Measurements from ENCODE around the gene TUBA4B.
"Not testable (repeated sequence)": the region's sequence is repeated elsewhere in the genome, so short reads cannot be mapped to it uniquely, and the experiment has no call there.

TUBA4B gene

DNA sequence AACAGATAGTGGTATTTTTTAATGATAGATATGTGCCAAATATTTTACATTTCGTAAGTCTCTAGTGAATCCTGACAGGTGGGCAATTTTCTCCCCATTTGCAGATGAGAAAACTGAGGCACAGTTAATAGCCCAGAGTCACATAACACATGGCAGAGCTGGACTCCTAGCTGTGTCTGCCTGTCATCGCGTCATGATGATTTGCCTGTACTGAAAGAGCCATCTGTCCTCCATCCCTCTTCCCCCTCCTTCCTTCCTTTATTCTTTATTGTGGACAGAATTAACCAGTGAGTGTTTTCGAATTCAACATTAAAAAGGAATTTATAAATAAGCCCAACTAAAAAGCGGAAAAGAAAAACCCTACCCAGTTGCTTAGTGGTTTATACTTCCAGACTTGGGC, 29.3 kb downstream of the TUBA4B start:
- no peak for DNase-seq (ENCODE audit: low read depth)
- peaks cover 43% of the 10 kb centered on the region for H3K36me3 ChIP-seq (ENCODE audit: control insufficient read depth, insufficient read depth, low read length, severe bottlenecking)

DNA sequence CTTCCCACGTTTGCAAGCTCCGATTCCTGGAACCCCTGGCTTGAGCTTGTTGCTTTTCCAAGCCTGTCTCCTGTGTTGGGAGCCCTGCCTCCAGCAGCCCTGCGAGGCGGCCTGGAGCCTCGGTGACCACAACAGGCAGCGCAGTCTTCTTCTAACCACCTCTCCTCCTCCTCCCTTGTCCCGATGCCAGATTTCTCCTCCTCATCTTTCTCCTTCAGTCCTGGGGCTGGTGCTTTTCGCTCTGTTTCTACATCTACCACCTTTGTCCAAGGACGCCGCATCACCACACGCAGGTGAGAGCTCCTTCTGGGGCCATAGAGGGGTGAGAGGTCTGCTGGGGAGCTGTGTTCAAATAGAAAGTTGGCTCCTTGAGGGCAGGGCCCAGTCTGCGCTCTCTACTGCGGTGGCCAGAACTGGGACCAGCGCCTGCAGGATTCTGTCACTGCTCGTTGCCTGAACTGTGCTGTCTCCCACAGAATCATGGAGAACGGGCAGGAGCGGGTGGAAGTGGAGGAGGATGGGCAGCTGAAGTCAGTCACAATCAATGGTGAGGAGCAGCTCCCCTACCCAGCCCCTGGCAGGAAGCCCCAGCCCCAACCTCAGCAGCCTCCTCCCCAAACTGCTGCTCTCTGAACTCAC, 30.0 kb downstream of the TUBA4B start:
- peaks cover 43% of the 10 kb centered on the region for H3K36me3 ChIP-seq (ENCODE audit: control insufficient read depth, insufficient read depth, low read length, severe bottlenecking)
- DNase-seq (ENCODE audit: low read depth), result no peak
- H3K4me3 ChIP-seq (ENCODE audit: low read length), result no peak overlapping the region
- H3K27me3 ChIP-seq (replicated peaks; ENCODE audit: control insufficient read depth, insufficient read depth, low read length), result no peaks in the 10 kb centered on the region
- H3K4me1 ChIP-seq (ENCODE audit: control insufficient read depth, insufficient read depth, low read length), result peaks cover 33% of the 10 kb centered on the region
- no peaks in the 10 kb centered on the region for H3K9me3 ChIP-seq (ENCODE audit: control insufficient read depth, low read length)
- H3K9ac ChIP-seq (ENCODE audit: low read length), result no peak overlapping the region

More for the DNA sequence above, 29.3 kb downstream of the TUBA4B start:
- no peaks in the 10 kb centered on the region for H3K27me3 ChIP-seq (replicated peaks; ENCODE audit: control insufficient read depth, insufficient read depth, low read length)
- H3K4me3 ChIP-seq (ENCODE audit: low read length), result no peak overlapping the region
- peaks cover 37% of the 10 kb centered on the region for H3K4me1 ChIP-seq (ENCODE audit: control insufficient read depth, insufficient read depth, low read length)
- no peaks in the 10 kb centered on the region for H3K9me3 ChIP-seq (ENCODE audit: control insufficient read depth, low read length)
- no peak overlapping the region for H3K9ac ChIP-seq (ENCODE audit: low read length)

DNA sequence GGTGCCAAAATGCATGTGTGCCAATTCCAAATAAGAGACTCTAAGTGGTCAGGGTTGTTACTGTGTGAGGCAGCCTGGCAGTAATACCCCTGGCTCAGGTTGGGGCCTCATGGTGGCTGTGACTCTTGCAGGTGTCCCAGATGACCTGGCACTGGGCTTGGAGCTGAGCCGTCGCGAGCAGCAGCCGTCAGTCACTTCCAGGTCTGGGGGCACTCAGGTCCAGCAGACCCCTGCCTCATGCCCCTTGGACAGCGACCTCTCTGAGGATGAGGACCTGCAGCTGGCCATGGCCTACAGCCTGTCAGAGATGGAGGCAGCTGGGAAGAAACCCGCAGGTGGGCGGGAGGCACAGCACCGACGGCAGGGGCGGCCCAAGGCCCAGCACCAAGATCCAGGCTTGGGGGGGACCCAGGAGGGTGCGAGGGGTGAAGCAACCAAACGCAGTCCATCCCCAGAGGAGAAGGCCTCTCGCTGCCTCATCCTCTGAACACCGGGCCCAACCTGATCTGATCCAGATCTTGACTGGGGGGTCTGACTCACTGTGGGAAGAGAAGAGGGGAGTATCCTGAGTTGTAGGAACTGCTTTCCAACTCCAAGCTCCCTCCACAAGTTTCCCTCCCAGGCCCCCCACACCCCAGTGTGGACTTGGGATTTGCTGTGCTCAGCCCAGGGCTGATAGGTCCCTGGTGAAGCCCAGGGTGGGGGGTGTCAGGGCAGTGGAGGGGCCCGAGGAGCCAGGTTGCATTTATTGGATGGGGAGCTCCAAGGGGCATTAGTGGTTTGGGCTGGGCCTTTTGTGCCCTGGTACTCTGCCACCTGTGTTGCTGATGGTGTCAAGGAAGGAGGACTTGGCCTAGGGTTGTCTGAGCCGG, 31.7 kb downstream of the TUBA4B start:
- no peaks in the 10 kb centered on the region for H3K9me3 ChIP-seq (ENCODE audit: control insufficient read depth, low read length)
- no peaks in the 10 kb centered on the region for H3K27me3 ChIP-seq (replicated peaks; ENCODE audit: control insufficient read depth, insufficient read depth, low read length)
- no peak overlapping the region for H3K4me3 ChIP-seq (ENCODE audit: low read length)
- peaks cover 43% of the 10 kb centered on the region for H3K36me3 ChIP-seq (ENCODE audit: control insufficient read depth, insufficient read depth, low read length, severe bottlenecking)
- DNase-seq (ENCODE audit: low read depth), result no peak
- no peak overlapping the region for H3K9ac ChIP-seq (ENCODE audit: low read length)
- peaks cover 30% of the 10 kb centered on the region for H3K4me1 ChIP-seq (ENCODE audit: control insufficient read depth, insufficient read depth, low read length)

DNA sequence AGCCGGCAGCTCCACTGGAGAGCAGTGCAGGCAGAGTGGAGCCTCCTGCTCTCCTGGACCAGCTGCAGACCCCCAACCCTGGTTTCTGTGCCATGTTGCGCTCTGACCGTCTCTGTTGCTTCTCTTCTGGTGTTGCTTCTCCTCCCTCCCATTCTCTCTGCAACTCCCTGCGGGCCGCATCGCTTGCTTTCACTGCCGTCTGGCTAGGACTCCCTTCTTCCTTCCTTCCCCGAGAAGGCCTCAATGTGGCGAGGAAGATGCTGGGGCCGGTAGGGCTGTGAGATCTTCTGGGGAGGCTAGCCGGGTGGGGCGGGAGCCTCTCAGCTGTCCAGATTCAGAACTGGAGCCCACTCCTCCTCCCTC, 32.3 kb downstream of the TUBA4B start:
- no peak overlapping the region for H3K4me3 ChIP-seq (ENCODE audit: low read length)
- no peaks in the 10 kb centered on the region for H3K9me3 ChIP-seq (ENCODE audit: control insufficient read depth, low read length)
- peaks cover 29% of the 10 kb centered on the region for H3K4me1 ChIP-seq (ENCODE audit: control insufficient read depth, insufficient read depth, low read length)
- H3K9ac ChIP-seq (ENCODE audit: low read length), result no peak overlapping the region
- H3K36me3 ChIP-seq (ENCODE audit: control insufficient read depth, insufficient read depth, low read length, severe bottlenecking), result peaks cover 43% of the 10 kb centered on the region
- no peak for DNase-seq (ENCODE audit: low read depth)
- no peaks in the 10 kb centered on the region for H3K27me3 ChIP-seq (replicated peaks; ENCODE audit: control insufficient read depth, insufficient read depth, low read length)

DNA sequence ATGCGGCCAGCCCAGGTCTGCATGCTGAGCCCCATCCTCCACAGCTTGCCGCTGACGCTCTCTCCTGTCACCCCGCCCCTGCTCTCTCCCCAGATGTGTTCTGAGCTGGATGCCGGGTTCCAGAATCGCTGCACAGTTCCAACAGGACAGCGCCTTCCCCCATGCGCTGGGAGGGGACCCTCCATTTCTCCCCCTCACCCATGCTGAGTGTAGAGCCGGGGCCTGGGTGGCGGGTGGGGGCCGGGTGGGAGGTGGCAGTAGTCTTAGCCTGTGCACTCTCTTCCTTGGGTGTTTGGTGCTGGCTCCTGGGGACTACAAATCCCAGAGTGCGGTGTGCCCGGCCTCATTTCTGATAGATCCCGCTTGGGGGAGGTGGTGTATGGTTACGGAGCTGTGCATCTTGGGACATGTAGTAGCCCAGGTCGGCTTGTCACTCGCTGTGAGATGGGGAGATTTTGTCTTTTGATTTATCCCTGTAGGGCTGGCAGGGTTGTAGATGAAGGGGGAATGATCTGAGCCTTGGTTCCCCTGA, 32.9 kb downstream of the TUBA4B start:
- DNase-seq (ENCODE audit: low read depth), result peak; percentile 49
- no peak overlapping the region for H3K4me3 ChIP-seq (ENCODE audit: low read length)
- H3K4me1 ChIP-seq (ENCODE audit: control insufficient read depth, insufficient read depth, low read length), result peaks cover 27% of the 10 kb centered on the region
- no peaks in the 10 kb centered on the region for H3K9me3 ChIP-seq (ENCODE audit: control insufficient read depth, low read length)
- peak overlapping the region; percentile 51 for H3K9ac ChIP-seq (ENCODE audit: low read length)
- peaks cover 38% of the 10 kb centered on the region for H3K36me3 ChIP-seq (ENCODE audit: control insufficient read depth, insufficient read depth, low read length, severe bottlenecking)
- no peaks in the 10 kb centered on the region for H3K27me3 ChIP-seq (replicated peaks; ENCODE audit: control insufficient read depth, insufficient read depth, low read length)

DNA sequence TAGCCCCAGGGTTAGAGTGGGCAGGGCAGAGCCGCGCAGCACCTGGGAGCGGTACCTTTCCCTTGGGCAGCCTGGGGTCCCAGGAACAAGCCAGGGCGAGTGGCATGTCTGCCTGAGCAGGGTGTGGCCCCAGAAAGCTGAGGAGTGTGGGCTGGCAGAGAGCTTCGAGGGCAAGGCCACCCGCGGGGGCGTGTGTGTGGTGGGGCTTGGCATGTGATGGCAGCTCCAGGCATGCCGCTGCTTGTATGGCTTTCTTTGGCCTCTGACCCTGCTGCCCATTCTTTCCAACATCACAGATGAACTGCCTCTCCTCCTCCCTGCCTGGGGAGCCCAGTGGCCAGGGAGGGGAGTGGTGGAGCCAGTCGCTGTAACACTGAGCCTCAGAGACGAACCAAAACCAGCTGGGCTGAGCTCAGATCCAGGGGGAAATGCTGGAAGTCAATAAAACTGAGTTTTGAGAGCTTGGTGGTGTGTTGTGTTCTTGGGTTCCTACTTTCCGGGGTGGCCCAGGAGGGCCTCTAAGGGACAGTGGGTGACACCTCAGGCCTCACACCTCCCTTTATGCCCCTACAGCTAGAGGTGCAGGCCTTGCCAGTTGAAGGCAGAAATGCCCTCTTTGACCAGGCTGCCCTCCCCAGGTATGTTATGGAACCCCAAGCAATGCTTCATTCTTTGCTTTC, 33.5 kb downstream of the TUBA4B start:
- Histone ChIP-seq H3K27me3 (replicated peaks; ENCODE audit: control insufficient read depth, insufficient read depth, low read length) (no peaks in the 10 kb centered on the region), H3K4me3 (ENCODE audit: low read length) (no peak overlapping the region)
- peak; percentile 41 for DNase-seq (ENCODE audit: low read depth)

DNA sequence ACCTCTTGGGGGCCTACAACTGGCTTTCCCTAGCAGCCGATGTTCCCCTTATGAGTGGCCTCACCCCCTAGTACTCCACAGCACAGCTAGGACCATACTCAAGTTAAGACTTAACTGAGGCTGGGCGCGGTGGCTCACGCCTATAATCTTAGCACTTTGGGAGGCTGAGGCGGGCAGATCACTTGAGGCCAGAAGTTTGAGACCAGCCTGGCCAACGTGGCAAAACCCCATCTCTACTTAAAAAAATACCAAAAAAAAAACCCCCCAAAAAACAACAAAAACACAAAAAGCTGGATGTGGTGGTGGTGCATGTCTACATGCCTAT, 34.0 kb downstream of the TUBA4B start:
- Histone ChIP-seq H3K9ac (ENCODE audit: low read length) (peak overlapping the region; percentile 51), H3K4me1 (ENCODE audit: control insufficient read depth, insufficient read depth, low read length) (peaks cover 27% of the 10 kb centered on the region), H3K36me3 (ENCODE audit: control insufficient read depth, insufficient read depth, low read length, severe bottlenecking) (peaks cover 27% of the 10 kb centered on the region)
- H3K27me3 ChIP-seq (replicated peaks; ENCODE audit: control insufficient read depth, insufficient read depth, low read length); H3K4me3 ChIP-seq (ENCODE audit: low read length); DNase-seq (ENCODE audit: low read depth); H3K9me3 ChIP-seq (ENCODE audit: control insufficient read depth, low read length): not testable (repeated sequence)

More for the DNA sequence above, 33.5 kb downstream of the TUBA4B start:
- Histone ChIP-seq H3K9ac (ENCODE audit: low read length) (peak overlapping the region; percentile 51), H3K4me1 (ENCODE audit: control insufficient read depth, insufficient read depth, low read length) (peaks cover 27% of the 10 kb centered on the region), H3K9me3 (ENCODE audit: control insufficient read depth, low read length) (no peaks in the 10 kb centered on the region), H3K36me3 (ENCODE audit: control insufficient read depth, insufficient read depth, low read length, severe bottlenecking) (peaks cover 32% of the 10 kb centered on the region)

DNA sequence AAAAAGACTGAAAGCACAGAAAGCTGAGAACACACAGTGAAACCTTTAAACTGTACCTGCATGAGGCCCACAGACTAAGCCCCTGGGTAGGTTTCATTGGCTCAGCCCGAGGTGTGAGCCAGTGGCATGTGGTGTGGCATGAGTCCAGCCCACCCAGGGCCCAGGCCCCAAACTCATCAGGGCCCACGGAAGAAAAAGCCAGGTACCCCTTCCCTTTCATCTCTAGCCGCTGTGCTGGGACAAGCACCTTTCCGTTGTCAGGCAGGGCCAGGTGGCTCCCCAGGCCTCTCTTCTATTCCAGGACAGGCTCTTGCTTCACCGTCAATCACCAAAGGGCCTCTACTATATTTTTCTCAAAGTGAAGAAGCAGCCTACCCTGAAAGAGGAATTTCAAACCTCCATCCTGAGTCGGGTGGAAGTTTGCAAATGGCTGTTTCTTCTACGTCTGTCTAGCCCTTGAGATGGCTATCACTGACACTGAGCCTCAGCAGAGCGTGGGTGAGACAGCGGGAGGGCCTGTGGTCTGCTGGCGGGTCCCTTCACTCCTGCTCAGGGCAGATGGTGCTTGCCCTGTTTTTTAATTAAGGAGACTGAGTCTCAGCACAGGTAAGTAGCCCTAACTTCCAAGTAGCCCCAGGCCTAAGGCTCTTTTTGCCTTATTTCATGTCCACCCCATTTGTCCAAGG, 34.7 kb downstream of the TUBA4B start:
- no peak for DNase-seq (ENCODE audit: low read depth)
- Histone ChIP-seq H3K27me3 (replicated peaks; ENCODE audit: control insufficient read depth, insufficient read depth, low read length) (no peaks in the 10 kb centered on the region), H3K9ac (ENCODE audit: low read length) (no peak overlapping the region), H3K4me3 (ENCODE audit: low read length) (no peak overlapping the region), H3K36me3 (ENCODE audit: control insufficient read depth, insufficient read depth, low read length, severe bottlenecking) (peaks cover 21% of the 10 kb centered on the region), H3K4me1 (ENCODE audit: control insufficient read depth, insufficient read depth, low read length) (peaks cover 27% of the 10 kb centered on the region), H3K9me3 (ENCODE audit: control insufficient read depth, low read length) (no peaks in the 10 kb centered on the region)

DNA sequence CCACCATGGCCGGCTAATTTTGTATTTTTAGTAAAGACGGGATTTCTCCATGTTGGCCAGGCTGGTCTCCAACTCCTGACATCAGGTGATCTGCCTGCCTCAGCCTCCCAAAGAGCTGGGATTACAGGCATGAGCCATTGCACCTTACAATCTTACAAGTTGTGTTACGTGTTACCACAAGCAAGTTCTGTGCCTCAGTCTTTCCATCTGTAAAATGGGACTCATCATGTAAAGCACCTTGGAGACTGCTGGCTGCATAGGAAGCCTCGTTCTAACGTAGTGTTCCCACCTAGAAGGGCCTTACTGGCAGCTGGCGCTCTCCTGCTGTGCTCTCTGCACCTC, 36.1 kb downstream of the TUBA4B start:
- peak overlapping the region; percentile 48 for H3K4me3 ChIP-seq (ENCODE audit: low read length)
- peaks cover 33% of the 10 kb centered on the region for H3K4me1 ChIP-seq (ENCODE audit: control insufficient read depth, insufficient read depth, low read length)
- H3K36me3 ChIP-seq (ENCODE audit: control insufficient read depth, insufficient read depth, low read length, severe bottlenecking), result peaks cover 8% of the 10 kb centered on the region
- no peaks in the 10 kb centered on the region for H3K9me3 ChIP-seq (ENCODE audit: control insufficient read depth, low read length)
- no peak for DNase-seq (ENCODE audit: low read depth)
- H3K27me3 ChIP-seq (replicated peaks; ENCODE audit: control insufficient read depth, insufficient read depth, low read length), result no peaks in the 10 kb centered on the region
- peak overlapping the region; percentile 73 for H3K9ac ChIP-seq (ENCODE audit: low read length)

DNA sequence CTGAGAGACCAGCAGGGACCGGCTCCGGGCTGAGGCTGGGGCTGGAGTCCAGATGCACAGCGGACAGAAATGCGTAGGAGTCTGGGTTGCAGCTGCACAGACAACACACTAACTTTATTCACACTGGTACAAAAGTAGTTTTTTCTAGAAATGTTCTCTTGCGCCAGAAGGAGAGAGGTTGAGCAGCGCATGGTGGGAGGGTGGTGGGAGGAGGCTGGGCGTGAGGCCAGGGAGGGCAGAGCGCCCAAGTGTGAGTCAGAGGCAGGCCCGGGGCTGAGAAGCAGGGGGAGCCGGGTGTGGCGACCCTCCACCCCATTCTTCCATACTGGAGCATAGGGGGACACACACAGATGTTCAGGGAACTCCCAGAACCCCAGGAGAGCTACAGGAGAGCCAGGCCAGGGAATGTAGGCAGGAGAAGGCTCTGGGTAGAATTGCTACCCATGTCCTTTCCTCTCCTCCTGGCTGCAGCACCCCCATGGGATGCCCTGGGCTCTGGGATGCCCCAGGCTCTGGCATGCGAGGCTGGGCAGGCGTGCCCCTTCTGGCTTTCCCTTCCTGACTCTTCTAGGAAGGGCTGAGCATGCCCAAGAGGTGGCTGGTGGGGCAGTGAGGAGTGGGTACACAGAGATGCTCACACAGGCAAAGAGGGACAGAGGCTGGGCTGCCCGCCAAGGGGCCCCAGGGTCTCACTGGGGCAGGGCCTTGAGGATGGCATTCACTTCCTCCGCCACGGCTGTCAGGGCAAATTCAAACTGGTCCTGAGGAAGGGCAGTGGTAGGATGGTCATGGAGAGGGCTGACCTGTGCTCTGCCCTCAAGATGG, 36.7 kb downstream of the TUBA4B start:
- no peaks in the 10 kb centered on the region for H3K27me3 ChIP-seq (replicated peaks; ENCODE audit: control insufficient read depth, insufficient read depth, low read length)
- DNase-seq (ENCODE audit: low read depth), result peak; percentile 94
- peaks cover 37% of the 10 kb centered on the region for H3K4me1 ChIP-seq (ENCODE audit: control insufficient read depth, insufficient read depth, low read length)
- peak overlapping the region; percentile 48 for H3K4me3 ChIP-seq (ENCODE audit: low read length)
- peaks cover 3% of the 10 kb centered on the region for H3K36me3 ChIP-seq (ENCODE audit: control insufficient read depth, insufficient read depth, low read length, severe bottlenecking)
- no peaks in the 10 kb centered on the region for H3K9me3 ChIP-seq (ENCODE audit: control insufficient read depth, low read length)
- peak overlapping the region; percentile 73 for H3K9ac ChIP-seq (ENCODE audit: low read length)
